Calu3 (cell line): Measurements from ENCODE around the gene ORM2. TPM values are rescaled to one million over a fixed set of nuclear protein-coding genes. Genes with fewer than 3 reads are reported as not detected.
A peak's percentile ranks its signal among the peaks of the same experiment; 100 is the strongest.

Experiments
- BruUV-seq: library from RNA; stranded (reverse); fragments of 400-500 nt; replicated peaks from 2 replicates; lab custom pipeline; 2021; lab: Mats Ljungman, UMichigan
- CTCF ChIA-PET: fragments of 300-600 bp; sonication (Branson Sonifier 250); formaldehyde crosslinking; loops from one replicate; lab custom pipeline; 2022; ENCODE audit warnings: antibody characterized with exemption; lab: Charles Lee
- DNase-seq: peaks from one replicate; pipeline ENCODE4 v3.0.0; 2022
- H3K27ac Mint-ChIP-seq: one replicate; pipeline ENCODE4 v1.8.0; 2022; ENCODE audit warnings: mixed read lengths; ENCODE audit not compliant: unreplicated experiment
- H3K27me3 Mint-ChIP-seq: one replicate; pipeline ENCODE4 v1.8.0; 2022; ENCODE audit warnings: mixed read lengths; ENCODE audit not compliant: unreplicated experiment
- H3K36me3 Mint-ChIP-seq: one replicate; pipeline ENCODE4 v1.8.0; 2022; ENCODE audit warnings: mild to moderate bottlenecking, moderate library complexity, mixed read lengths; ENCODE audit not compliant: insufficient read depth, unreplicated experiment
- H3K4me1 Mint-ChIP-seq: one replicate; pipeline ENCODE4 v1.8.0; 2022; ENCODE audit warnings: mild to moderate bottlenecking, low read depth, mixed read lengths; ENCODE audit not compliant: unreplicated experiment
- H3K4me3 Mint-ChIP-seq: one replicate; pipeline ENCODE4 v1.8.0; 2022; ENCODE audit warnings: mild to moderate bottlenecking, low read depth, moderate library complexity, mixed read lengths; ENCODE audit not compliant: unreplicated experiment
- H3K9me3 Mint-ChIP-seq: one replicate; pipeline ENCODE4 v1.8.0; 2022; ENCODE audit warnings: low read depth, mixed read lengths; ENCODE audit not compliant: unreplicated experiment
- intact Hi-C: fragments of 100-400 bp; cut with micrococcal nuclease; formaldehyde crosslinking; loops from one replicate; pipeline ENCODE4 v1.10.0; 2022; ENCODE audit not compliant: unreplicated experiment
- total RNA-seq: library from RNA; stranded (reverse); gene quantifications from 2 replicates; pipeline ENCODE4 v1.2.3, GENCODE V29; 2022
- TF ChIP-seq, protein P1 (sequence below): fragments of 200-600 bp; IDR thresholded peaks from one replicate; pipeline ENCODE4 v1.8.0; 2022; ENCODE audit warnings: antibody characterized with exemption; ENCODE audit not compliant: unreplicated experiment

Gene ORM2
- total RNA-seq, 1 experiment from 2014 or later: not detected

DNA sequence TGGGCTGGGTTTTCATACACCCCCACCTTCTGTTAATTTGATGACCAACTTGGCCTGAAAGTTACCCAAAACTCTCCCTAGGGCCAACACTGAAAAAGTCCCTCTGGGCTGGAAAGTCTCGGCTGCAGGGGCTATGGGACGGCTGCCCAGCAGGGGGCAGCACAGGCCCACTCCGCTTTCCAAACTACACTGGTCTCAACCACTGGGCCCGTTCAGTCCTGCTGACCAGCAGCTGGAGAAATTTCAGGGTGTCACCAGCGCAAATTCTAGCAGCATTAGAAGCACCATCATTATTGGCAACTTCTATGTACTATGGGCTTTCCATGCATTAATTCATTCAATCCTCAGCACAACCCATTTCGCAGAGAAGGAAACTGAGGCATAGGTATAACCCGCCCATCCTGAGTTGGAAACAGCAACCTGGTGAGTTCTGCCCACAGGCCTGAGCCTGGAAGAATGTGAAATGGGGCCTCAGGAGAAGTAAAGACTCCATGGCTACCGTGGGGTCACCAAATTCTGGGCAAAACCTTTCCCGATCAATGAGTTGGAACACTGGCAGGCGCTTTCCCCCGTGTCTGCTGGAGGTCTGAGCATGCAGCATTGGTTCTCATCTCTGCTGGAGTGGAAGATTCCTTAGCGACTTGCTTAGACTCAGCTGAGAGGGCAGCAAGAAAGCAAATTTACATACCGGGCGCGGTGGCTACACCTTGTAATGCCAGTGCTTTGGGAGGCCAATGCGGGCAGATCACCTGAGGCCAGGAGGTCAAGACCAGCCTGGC is 9.7 kb downstream of the ORM2 start:
- Mint-ChIP-seq H3K36me3 (no peaks in the 10 kb centered on the region), H3K4me3 (no peak overlapping the region), H3K27me3 (no peaks in the 10 kb centered on the region), H3K27ac (no peak overlapping the region), H3K9me3 (no peaks in the 10 kb centered on the region), H3K4me1 (no peaks in the 10 kb centered on the region)
- intact Hi-C loops: no loop called here
- CTCF ChIA-PET: no interaction called here
- TF ChIP-seq, protein P1, sequence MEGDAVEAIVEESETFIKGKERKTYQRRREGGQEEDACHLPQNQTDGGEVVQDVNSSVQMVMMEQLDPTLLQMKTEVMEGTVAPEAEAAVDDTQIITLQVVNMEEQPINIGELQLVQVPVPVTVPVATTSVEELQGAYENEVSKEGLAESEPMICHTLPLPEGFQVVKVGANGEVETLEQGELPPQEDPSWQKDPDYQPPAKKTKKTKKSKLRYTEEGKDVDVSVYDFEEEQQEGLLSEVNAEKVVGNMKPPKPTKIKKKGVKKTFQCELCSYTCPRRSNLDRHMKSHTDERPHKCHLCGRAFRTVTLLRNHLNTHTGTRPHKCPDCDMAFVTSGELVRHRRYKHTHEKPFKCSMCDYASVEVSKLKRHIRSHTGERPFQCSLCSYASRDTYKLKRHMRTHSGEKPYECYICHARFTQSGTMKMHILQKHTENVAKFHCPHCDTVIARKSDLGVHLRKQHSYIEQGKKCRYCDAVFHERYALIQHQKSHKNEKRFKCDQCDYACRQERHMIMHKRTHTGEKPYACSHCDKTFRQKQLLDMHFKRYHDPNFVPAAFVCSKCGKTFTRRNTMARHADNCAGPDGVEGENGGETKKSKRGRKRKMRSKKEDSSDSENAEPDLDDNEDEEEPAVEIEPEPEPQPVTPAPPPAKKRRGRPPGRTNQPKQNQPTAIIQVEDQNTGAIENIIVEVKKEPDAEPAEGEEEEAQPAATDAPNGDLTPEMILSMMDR: peak; percentile 46
- no TSS peak for BruUV-seq
- peak; percentile 23 for DNase-seq

DNA sequence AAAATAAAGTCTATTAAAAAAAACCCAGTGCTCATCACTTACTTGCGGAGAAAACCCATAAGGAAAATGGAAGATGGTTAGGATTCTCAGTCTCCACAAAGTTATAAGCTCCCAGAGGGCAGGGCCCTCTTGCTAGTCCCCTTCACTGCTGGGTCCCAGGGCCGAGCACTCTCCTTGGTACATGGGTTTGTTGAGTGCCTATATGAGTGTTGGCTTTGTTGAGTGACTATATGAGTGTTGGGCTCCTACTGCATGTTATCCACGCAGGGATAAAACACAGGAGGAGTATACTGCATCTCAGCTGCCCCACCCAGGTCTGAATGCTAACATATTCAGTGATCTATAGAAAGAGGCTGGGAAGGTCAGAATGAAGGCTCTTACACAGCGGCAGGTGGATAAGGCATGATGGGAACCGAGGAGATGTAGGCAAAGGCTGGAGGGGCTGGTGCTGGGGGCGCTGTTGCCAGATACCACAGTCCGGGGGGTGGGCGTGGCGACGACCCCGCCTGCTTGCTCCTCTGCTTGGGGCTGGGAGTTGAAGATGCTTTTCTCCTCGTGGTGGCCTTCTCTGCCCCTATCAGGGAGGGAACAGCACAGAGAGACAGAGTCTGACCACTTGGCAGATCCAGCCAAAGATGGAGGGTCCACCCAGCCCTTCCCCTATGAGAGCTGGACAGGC is 11.6 kb downstream of the ORM2 start:
- Mint-ChIP-seq H3K9me3 (no peaks in the 10 kb centered on the region), H3K27ac (no peak overlapping the region), H3K4me1 (no peaks in the 10 kb centered on the region), H3K27me3 (no peaks in the 10 kb centered on the region), H3K36me3 (no peaks in the 10 kb centered on the region), H3K4me3 (no peak overlapping the region)
- no TSS peak for BruUV-seq
- TF ChIP-seq, protein P1: no peak
- intact Hi-C loops: no loop called here
- CTCF ChIA-PET: no interaction called here
- DNase-seq: no peak

DNA sequence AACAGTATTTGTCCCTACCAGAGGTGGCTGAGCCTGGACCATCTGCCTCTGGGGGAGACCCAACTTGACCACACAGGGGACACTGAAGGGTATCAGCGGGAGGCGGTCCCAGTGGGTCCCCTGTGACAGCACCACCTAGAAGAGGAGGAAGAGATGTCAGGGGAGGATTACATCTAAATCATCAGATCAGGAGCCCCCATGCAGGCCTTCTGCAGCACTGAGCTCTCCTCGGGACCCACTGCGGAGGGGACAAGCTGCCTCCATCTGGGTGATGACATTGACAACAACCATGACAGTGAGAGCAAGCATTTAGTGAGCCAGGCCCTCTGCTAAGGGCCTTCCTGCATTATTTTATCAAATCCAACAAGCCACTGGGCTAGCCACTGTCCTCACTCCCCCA is 12.3 kb downstream of the ORM2 start:
- BruUV-seq: no TSS peak
- Mint-ChIP-seq H3K4me1 (no peaks in the 10 kb centered on the region), H3K27me3 (no peaks in the 10 kb centered on the region), H3K36me3 (no peaks in the 10 kb centered on the region), H3K27ac (no peak overlapping the region), H3K9me3 (no peaks in the 10 kb centered on the region), H3K4me3 (no peak overlapping the region)
- DNase-seq: no peak
- CTCF ChIA-PET: no interaction called here
- intact Hi-C loops: no loop called here
- TF ChIP-seq, protein P1: no peak

DNA sequence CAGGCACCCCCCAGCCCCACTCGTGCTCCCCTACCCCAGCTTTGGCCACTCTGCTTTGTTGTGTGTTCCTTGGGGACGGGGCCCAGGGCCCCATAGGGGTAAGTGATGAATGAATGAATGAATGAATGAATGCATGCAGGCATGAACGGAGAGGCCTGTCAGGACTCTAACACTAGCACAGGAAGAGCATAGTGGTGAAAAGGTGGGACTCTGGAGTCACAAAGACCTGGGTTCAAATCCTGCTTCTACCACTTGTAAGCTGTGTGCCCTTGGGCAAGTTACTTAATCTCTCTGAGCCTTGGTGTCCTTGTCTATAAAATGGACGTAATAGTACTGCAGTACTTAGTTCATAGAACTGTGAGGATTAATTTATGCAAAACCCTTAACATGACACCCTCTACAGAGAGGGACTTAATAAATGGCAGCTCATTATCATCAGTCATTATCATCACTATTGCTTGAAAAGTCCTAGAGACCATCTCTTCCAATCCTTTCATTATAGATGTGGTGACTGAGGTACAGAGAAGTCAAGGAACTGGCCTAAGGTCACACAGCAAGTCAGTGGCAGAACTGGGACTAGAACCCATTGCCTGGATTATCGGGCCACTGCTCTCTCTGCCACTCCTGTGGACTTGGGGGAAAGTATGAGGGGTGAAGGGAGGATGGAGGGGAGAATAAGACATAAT is 13.2 kb downstream of the ORM2 start:
- TF ChIP-seq, protein P1: no peak
- no peaks in the 10 kb centered on the region for H3K27me3 Mint-ChIP-seq
- no peaks in the 10 kb centered on the region for H3K9me3 Mint-ChIP-seq
- no peaks in the 10 kb centered on the region for H3K36me3 Mint-ChIP-seq
- no TSS peak for BruUV-seq
- no peak overlapping the region for H3K27ac Mint-ChIP-seq
- H3K4me1 Mint-ChIP-seq: no peaks in the 10 kb centered on the region
- no peak for DNase-seq
- CTCF ChIA-PET: no interaction called here
- intact Hi-C loops: no loop called here
- no peak overlapping the region for H3K4me3 Mint-ChIP-seq
